ENCODE data around the gene DDX3X. TPM values are rescaled to one million over a fixed set of nuclear protein-coding genes. Genes with fewer than 3 reads are reported as not detected.
A peak's percentile ranks its signal among the peaks of the same experiment; 100 is the strongest.

DDX3X gene
- total and polyA plus RNA-seq, 2 donors (not counting 1 experiment from before 2014, with no cell fraction given), result 97.6 to 216 TPM

DNA sequence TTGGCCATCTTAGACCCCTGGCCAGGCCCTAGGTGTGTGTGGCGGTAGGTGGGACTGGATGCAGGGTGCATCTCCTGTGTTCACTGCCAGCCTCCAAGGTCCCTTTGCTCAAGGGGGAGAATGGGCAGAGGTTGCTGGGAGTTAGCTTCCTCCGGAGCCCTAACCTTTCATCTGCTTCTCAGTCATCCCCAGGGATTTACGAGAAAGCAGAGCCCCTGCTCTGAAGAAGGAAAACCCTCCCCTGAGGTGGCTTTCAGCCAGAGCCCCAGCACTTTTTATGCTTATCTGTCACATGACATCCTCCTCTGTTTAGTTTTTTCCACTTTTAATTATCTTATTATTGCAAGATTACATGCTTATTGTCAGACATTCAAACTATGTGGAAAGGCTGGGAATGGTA lies 44.9 kb upstream of the DDX3X start:
- Histone ChIP-seq H3K4me2 (ENCODE audit: extremely low read depth, insufficient read depth, low read length) (no peak overlapping the region), H3K36me3 (ENCODE audit: control insufficient read depth, insufficient read depth, low read length) (no peaks in the 10 kb centered on the region), H2AFZ (ENCODE audit: low read length) (no peak overlapping the region), H3K9ac (ENCODE audit: insufficient read depth, low read length) (no peak overlapping the region), H4K20me1 (ENCODE audit: control insufficient read depth, extremely low read depth, insufficient read depth, low read length) (no peaks in the 10 kb centered on the region), H3K9me3 (ENCODE audit: control insufficient read depth, insufficient read depth, low read depth, low read length) (no peaks in the 10 kb centered on the region), H3K4me1 (ENCODE audit: control insufficient read depth, extremely low read depth, insufficient read depth, low read length) (no peaks in the 10 kb centered on the region), H3K79me2 (ENCODE audit: control insufficient read depth, insufficient read depth, low read length) (no peaks in the 10 kb centered on the region), H3K27ac (ENCODE audit: insufficient read depth, low read length) (no peak overlapping the region), H3K27me3 (ENCODE audit: control insufficient read depth, insufficient read depth, low read length) (no peaks in the 10 kb centered on the region), H3K4me3 (replicated peaks in 1 of 4; ENCODE audit: control extremely low read depth in 1 of 4, insufficient read depth in 1 of 4, low read depth in 3 of 4, low read length in 4 of 4) (no peak overlapping the region)
- DNase-seq (ENCODE audit: low read depth in 2 of 2), result no peak
- TF ChIP-seq, protein P1, sequence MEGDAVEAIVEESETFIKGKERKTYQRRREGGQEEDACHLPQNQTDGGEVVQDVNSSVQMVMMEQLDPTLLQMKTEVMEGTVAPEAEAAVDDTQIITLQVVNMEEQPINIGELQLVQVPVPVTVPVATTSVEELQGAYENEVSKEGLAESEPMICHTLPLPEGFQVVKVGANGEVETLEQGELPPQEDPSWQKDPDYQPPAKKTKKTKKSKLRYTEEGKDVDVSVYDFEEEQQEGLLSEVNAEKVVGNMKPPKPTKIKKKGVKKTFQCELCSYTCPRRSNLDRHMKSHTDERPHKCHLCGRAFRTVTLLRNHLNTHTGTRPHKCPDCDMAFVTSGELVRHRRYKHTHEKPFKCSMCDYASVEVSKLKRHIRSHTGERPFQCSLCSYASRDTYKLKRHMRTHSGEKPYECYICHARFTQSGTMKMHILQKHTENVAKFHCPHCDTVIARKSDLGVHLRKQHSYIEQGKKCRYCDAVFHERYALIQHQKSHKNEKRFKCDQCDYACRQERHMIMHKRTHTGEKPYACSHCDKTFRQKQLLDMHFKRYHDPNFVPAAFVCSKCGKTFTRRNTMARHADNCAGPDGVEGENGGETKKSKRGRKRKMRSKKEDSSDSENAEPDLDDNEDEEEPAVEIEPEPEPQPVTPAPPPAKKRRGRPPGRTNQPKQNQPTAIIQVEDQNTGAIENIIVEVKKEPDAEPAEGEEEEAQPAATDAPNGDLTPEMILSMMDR (conservative IDR thresholded peaks at IDR 0.05 in 1 of 2, IDR thresholded peaks at IDR 0.05 in 1 of 2; ENCODE audit: low read depth in 1 of 2, low read length in 2 of 2), result no peak
- TF ChIP-seq EZH2 (IDR thresholded peaks at IDR 0.05; ENCODE audit: low read length, missing control alignments), result no peak

DNA sequence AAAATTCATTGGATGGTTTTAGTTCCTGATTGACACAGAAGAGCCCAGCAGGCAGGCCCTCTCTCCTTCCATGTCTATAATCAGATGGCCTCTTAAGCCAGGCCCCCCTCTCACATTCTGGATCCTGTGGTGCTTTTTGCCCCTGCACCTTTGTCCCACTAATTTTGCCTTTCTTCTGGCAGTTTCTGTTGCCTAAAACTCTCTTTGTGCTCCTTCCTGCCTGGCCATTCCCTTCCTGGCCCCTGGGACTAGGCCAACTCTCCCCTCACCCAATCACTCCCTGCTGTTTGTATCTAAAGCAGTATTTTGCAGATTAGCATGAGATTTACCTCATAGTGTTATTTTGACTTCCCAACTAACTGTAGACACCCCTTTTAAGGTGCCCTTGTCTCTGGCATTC lies 42.7 kb upstream of the DDX3X start:
- Histone ChIP-seq H3K79me2 (ENCODE audit: control insufficient read depth, insufficient read depth, low read length) (no peaks in the 10 kb centered on the region), H4K20me1 (ENCODE audit: control insufficient read depth, extremely low read depth, insufficient read depth, low read length) (no peaks in the 10 kb centered on the region)
- TF ChIP-seq EZH2 (IDR thresholded peaks at IDR 0.05; ENCODE audit: low read length, missing control alignments), result no peak
- TF ChIP-seq, protein P1 (conservative IDR thresholded peaks at IDR 0.05 in 1 of 2, IDR thresholded peaks at IDR 0.05 in 1 of 2; ENCODE audit: low read depth in 1 of 2, low read length in 2 of 2), result no peak

DNA sequence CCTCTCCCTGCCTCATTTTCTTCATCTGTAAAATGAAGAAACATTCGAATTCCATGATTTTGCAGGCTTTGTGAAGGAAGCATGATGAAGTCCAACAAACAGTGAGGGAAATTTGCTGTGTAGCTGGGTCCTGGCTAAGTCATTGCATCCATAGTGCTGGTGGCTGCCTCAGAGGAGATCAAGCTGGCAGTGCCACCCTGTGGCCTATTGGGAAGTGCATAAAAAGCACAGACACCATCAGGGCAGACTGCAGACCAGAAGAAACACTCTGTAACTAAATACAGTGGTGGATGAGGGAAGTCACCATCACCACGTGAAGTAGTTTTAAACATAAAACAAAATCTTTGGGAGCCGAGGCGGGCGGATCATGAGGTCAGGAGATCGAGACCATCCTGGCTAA lies 40.7 kb upstream of the DDX3X start:
- no peak overlapping the region for H3K27ac ChIP-seq (ENCODE audit: insufficient read depth, low read length)
- H3K4me3 ChIP-seq (replicated peaks in 1 of 4; ENCODE audit: control extremely low read depth in 1 of 4, insufficient read depth in 1 of 4, low read depth in 3 of 4, low read length in 4 of 4), result no peak overlapping the region
- H3K9ac ChIP-seq (ENCODE audit: insufficient read depth, low read length), result no peak overlapping the region
- no peak for DNase-seq (ENCODE audit: low read depth in 2 of 2)
- H4K20me1 ChIP-seq (ENCODE audit: control insufficient read depth, extremely low read depth, insufficient read depth, low read length), result no peaks in the 10 kb centered on the region
- no peak for TF ChIP-seq EZH2 (IDR thresholded peaks at IDR 0.05; ENCODE audit: low read length, missing control alignments)
- TF ChIP-seq, protein P1 (conservative IDR thresholded peaks at IDR 0.05 in 1 of 2, IDR thresholded peaks at IDR 0.05 in 1 of 2; ENCODE audit: low read depth in 1 of 2, low read length in 2 of 2), result peak in 1 of 2 donors; percentile 2
- H3K36me3 ChIP-seq (ENCODE audit: control insufficient read depth, insufficient read depth, low read length), result no peaks in the 10 kb centered on the region
- no peaks in the 10 kb centered on the region for H3K4me1 ChIP-seq (ENCODE audit: control insufficient read depth, extremely low read depth, insufficient read depth, low read length)
- no peaks in the 10 kb centered on the region for H3K79me2 ChIP-seq (ENCODE audit: control insufficient read depth, insufficient read depth, low read length)
- H2AFZ ChIP-seq (ENCODE audit: low read length), result no peak overlapping the region
- H3K9me3 ChIP-seq (ENCODE audit: control insufficient read depth, insufficient read depth, low read depth, low read length), result no peaks in the 10 kb centered on the region
- no peak overlapping the region for H3K4me2 ChIP-seq (ENCODE audit: extremely low read depth, insufficient read depth, low read length)
- no peaks in the 10 kb centered on the region for H3K27me3 ChIP-seq (ENCODE audit: control insufficient read depth, insufficient read depth, low read length)

More for the DNA sequence above, 42.7 kb upstream of the DDX3X start:
- no peak for DNase-seq (ENCODE audit: low read depth in 2 of 2)
- no peaks in the 10 kb centered on the region for H3K27me3 ChIP-seq (ENCODE audit: control insufficient read depth, insufficient read depth, low read length)
- H2AFZ ChIP-seq (ENCODE audit: low read length), result no peak overlapping the region
- no peaks in the 10 kb centered on the region for H3K36me3 ChIP-seq (ENCODE audit: control insufficient read depth, insufficient read depth, low read length)
- H3K9me3 ChIP-seq (ENCODE audit: control insufficient read depth, insufficient read depth, low read depth, low read length), result no peaks in the 10 kb centered on the region
- no peak overlapping the region for H3K9ac ChIP-seq (ENCODE audit: insufficient read depth, low read length)
- H3K4me2 ChIP-seq (ENCODE audit: extremely low read depth, insufficient read depth, low read length), result no peak overlapping the region
- H3K4me1 ChIP-seq (ENCODE audit: control insufficient read depth, extremely low read depth, insufficient read depth, low read length), result no peaks in the 10 kb centered on the region
- H3K27ac ChIP-seq (ENCODE audit: insufficient read depth, low read length), result no peak overlapping the region
- no peak overlapping the region for H3K4me3 ChIP-seq (replicated peaks in 1 of 4; ENCODE audit: control extremely low read depth in 1 of 4, insufficient read depth in 1 of 4, low read depth in 3 of 4, low read length in 4 of 4)

Measured in fibroblast of lung (primary cell).